ENCODE data around the gene OPA1. TPM values are rescaled to one million over a fixed set of nuclear protein-coding genes. Genes with fewer than 3 reads are reported as not detected.
"Not testable (repeated sequence)": the region's sequence is repeated elsewhere in the genome, so short reads cannot be mapped to it uniquely, and the experiment has no call there.

Gene OPA1
- total and polyA plus RNA-seq, 4 donors: 13.3 to 56.5 (median 40.1) TPM

DNA sequence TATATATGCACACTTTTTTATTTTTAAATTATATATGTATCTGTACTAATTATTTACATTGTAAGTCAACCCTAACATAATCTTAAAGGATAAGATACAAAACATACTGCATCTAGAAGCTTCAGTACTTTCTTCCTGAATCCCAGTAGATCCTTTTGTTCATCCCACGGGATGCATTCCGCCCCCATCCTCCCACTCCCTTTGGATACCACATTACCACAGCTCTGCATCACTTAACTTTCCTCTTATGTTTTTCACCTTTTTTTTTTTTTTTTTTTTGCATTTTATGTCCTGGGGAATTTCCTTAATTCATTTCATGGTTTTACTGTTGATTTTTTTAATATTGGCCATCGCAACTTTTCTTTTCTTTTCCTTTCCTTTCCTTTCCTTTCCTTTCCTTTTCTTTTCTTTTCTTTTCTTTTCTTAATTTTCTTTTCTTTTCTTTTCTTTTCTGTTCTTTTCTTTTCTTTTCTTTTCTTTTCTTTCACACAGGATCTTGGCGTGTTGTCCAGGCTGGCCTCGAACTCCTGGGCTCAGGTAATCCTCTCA, 3.0 kb downstream of the OPA1 start:
- DNase-seq (no peak), ATAC-seq (ENCODE audit: low FRiP score) (no peak)
- H3K27ac ChIP-seq (ENCODE audit: low read depth in 1 of 2, low read length in 2 of 2): no peak overlapping the region
- peaks cover 0 to 1% of the 10 kb centered on the region in 2 donors for H3K4me1 ChIP-seq (ENCODE audit: control insufficient read depth in 1 of 2, insufficient read depth in 2 of 2, low read length in 2 of 2)
- no peaks in the 10 kb centered on the region for H3K27me3 ChIP-seq (ENCODE audit: control insufficient read depth in 1 of 2, insufficient read depth in 2 of 2, low read length in 1 of 2)
- H3K36me3 ChIP-seq (ENCODE audit: control insufficient read depth in 1 of 2, insufficient read depth in 2 of 2, low read length in 1 of 2): peaks cover 0 to 4% of the 10 kb centered on the region in 2 donors
- no peaks in the 10 kb centered on the region for H3K9me3 ChIP-seq (ENCODE audit: control insufficient read depth, low read length)
- no peak overlapping the region for H3K4me3 ChIP-seq (ENCODE audit: low read length in 2 of 2)
- intact Hi-C loops (cut with DNase I): no loop called here
- 95 to 97% methylated on average over 5 of the region's 5 CpGs for WGBS, 2 donors

GRCh38 chr3:193598202-193598601, 5.2 kb downstream of the OPA1 start:
- peaks cover 0 to 4% of the 10 kb centered on the region in 2 donors for H3K4me1 ChIP-seq (ENCODE audit: control insufficient read depth in 1 of 2, insufficient read depth in 2 of 2, low read length in 2 of 2)
- intact Hi-C loops (cut with DNase I): no loop called here
- ATAC-seq (ENCODE audit: low FRiP score) (no peak), DNase-seq (no peak)
- H3K27me3 ChIP-seq (ENCODE audit: control insufficient read depth in 1 of 2, insufficient read depth in 2 of 2, low read length in 1 of 2): no peaks in the 10 kb centered on the region
- 93 to 95% methylated on average over 2 of the region's 2 CpGs for WGBS, 2 donors
- H3K36me3 ChIP-seq (ENCODE audit: control insufficient read depth in 1 of 2, insufficient read depth in 2 of 2, low read length in 1 of 2): peaks cover 0 to 4% of the 10 kb centered on the region in 2 donors
- no peak overlapping the region for H3K27ac ChIP-seq (ENCODE audit: low read depth in 1 of 2, low read length in 2 of 2)
- no peaks in the 10 kb centered on the region for H3K9me3 ChIP-seq (ENCODE audit: control insufficient read depth, low read length)
- no peak overlapping the region for H3K4me3 ChIP-seq (ENCODE audit: low read length in 2 of 2)

- 93 to 100% methylated on average over 1 of the region's 1 CpG for WGBS, 2 donors
- ATAC-seq (ENCODE audit: low FRiP score): no peak
These were observed 6.4 kb downstream of the OPA1 start for GRCh38 chr3:193599393-193599792.

GRCh38 chr3:193605876-193606275, 12.9 kb downstream of the OPA1 start:
- intact Hi-C loops (cut with DNase I): no loop called here
- Histone ChIP-seq H3K27me3 (ENCODE audit: control insufficient read depth in 1 of 2, insufficient read depth in 2 of 2, low read length in 1 of 2) (no peaks in the 10 kb centered on the region), H3K27ac (ENCODE audit: low read depth in 1 of 2, low read length in 2 of 2) (no peak overlapping the region), H3K4me1 (ENCODE audit: control insufficient read depth in 1 of 2, insufficient read depth in 2 of 2, low read length in 2 of 2) (peaks cover 2 to 4% of the 10 kb centered on the region in 2 donors), H3K9me3 (ENCODE audit: control insufficient read depth, low read length) (no peaks in the 10 kb centered on the region), H3K4me3 (ENCODE audit: low read length in 2 of 2) (no peak overlapping the region), H3K36me3 (ENCODE audit: control insufficient read depth in 1 of 2, insufficient read depth in 2 of 2, low read length in 1 of 2) (no peaks in the 10 kb centered on the region)
- DNase-seq: no peak
- WGBS, 2 donors: 58 to 61% methylated on average over 2 of the region's 2 CpGs
- no peak for ATAC-seq (ENCODE audit: low FRiP score)

More at GRCh38 chr3:193599393-193599792, 6.4 kb downstream of the OPA1 start:
- peaks cover 0 to 6% of the 10 kb centered on the region in 2 donors for H3K4me1 ChIP-seq (ENCODE audit: control insufficient read depth in 1 of 2, insufficient read depth in 2 of 2, low read length in 2 of 2)
- intact Hi-C loops (cut with DNase I): no loop called here
- no peak overlapping the region for H3K4me3 ChIP-seq (ENCODE audit: low read length in 2 of 2)
- peaks cover 0 to 4% of the 10 kb centered on the region in 2 donors for H3K36me3 ChIP-seq (ENCODE audit: control insufficient read depth in 1 of 2, insufficient read depth in 2 of 2, low read length in 1 of 2)
- H3K9me3 ChIP-seq (ENCODE audit: control insufficient read depth, low read length): no peaks in the 10 kb centered on the region
- H3K27ac ChIP-seq (ENCODE audit: low read depth in 1 of 2, low read length in 2 of 2): no peak overlapping the region
- no peaks in the 10 kb centered on the region for H3K27me3 ChIP-seq (ENCODE audit: control insufficient read depth in 1 of 2, insufficient read depth in 2 of 2, low read length in 1 of 2)
- DNase-seq: no peak

DNA sequence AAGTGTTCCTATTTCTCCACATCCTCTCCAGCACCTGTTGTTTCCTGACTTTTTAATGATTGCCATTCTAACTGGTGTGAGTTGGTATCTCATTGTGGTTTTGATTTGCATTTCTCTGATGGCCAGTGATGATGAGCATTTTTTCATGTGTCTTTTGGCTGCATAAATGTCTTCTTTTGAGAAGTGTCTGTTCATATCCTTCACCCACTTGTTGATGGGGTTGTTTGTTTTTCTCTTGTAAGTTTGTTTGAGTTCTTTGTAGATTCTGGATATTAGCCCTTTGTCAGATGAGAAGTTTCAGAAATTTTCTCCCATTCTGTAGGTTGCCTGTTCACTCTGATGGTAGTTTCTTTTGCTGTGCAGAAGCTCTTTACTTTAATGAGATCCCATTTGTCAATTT, 13.9 kb downstream of the OPA1 start:
- H3K9me3 ChIP-seq (ENCODE audit: control insufficient read depth, low read length); H3K36me3 ChIP-seq (ENCODE audit: control insufficient read depth in 1 of 2, insufficient read depth in 2 of 2, low read length in 1 of 2); DNase-seq; intact Hi-C loops (cut with DNase I); ATAC-seq (ENCODE audit: low FRiP score); H3K4me1 ChIP-seq (ENCODE audit: control insufficient read depth in 1 of 2, insufficient read depth in 2 of 2, low read length in 2 of 2); H3K4me3 ChIP-seq (ENCODE audit: low read length in 2 of 2); H3K27ac ChIP-seq (ENCODE audit: low read depth in 1 of 2, low read length in 2 of 2); H3K27me3 ChIP-seq (ENCODE audit: control insufficient read depth in 1 of 2, insufficient read depth in 2 of 2, low read length in 1 of 2): not testable (repeated sequence)

- ATAC-seq (ENCODE audit: low FRiP score): not testable (repeated sequence)
These were observed 17.5 kb downstream of the OPA1 start for GRCh38 chr3:193610516-193610915.

GRCh38 chr3:193614430-193614829, 21.4 kb downstream of the OPA1 start:
- no peaks in the 10 kb centered on the region for H3K36me3 ChIP-seq (ENCODE audit: control insufficient read depth in 1 of 2, insufficient read depth in 2 of 2, low read length in 1 of 2)
- no peak for DNase-seq
- H3K27me3 ChIP-seq (ENCODE audit: control insufficient read depth in 1 of 2, insufficient read depth in 2 of 2, low read length in 1 of 2): no peaks in the 10 kb centered on the region
- no peak overlapping the region for H3K4me3 ChIP-seq (ENCODE audit: low read length in 2 of 2)
- no peak for ATAC-seq (ENCODE audit: low FRiP score)
- no peak overlapping the region for H3K27ac ChIP-seq (ENCODE audit: low read depth in 1 of 2, low read length in 2 of 2)
- intact Hi-C loops (cut with DNase I): no loop called here
- 78 to 79% methylated on average over 2 of the region's 2 CpGs for WGBS, 2 donors
- H3K9me3 ChIP-seq (ENCODE audit: control insufficient read depth, low read length): no peaks in the 10 kb centered on the region
- H3K4me1 ChIP-seq (ENCODE audit: control insufficient read depth in 1 of 2, insufficient read depth in 2 of 2, low read length in 2 of 2): peaks cover 0 to 2% of the 10 kb centered on the region in 2 donors

More at GRCh38 chr3:193610516-193610915, 17.5 kb downstream of the OPA1 start:
- H3K4me1 ChIP-seq (ENCODE audit: control insufficient read depth in 1 of 2, insufficient read depth in 2 of 2, low read length in 2 of 2); H3K27me3 ChIP-seq (ENCODE audit: control insufficient read depth in 1 of 2, insufficient read depth in 2 of 2, low read length in 1 of 2); H3K36me3 ChIP-seq (ENCODE audit: control insufficient read depth in 1 of 2, insufficient read depth in 2 of 2, low read length in 1 of 2); H3K27ac ChIP-seq (ENCODE audit: low read depth in 1 of 2, low read length in 2 of 2); H3K4me3 ChIP-seq (ENCODE audit: low read length in 2 of 2); intact Hi-C loops (cut with DNase I); DNase-seq; H3K9me3 ChIP-seq (ENCODE audit: control insufficient read depth, low read length): not testable (repeated sequence)
- WGBS, 2 donors: 95 to 99% methylated on average over 10 to 11 of the region's 11 CpGs

DNA sequence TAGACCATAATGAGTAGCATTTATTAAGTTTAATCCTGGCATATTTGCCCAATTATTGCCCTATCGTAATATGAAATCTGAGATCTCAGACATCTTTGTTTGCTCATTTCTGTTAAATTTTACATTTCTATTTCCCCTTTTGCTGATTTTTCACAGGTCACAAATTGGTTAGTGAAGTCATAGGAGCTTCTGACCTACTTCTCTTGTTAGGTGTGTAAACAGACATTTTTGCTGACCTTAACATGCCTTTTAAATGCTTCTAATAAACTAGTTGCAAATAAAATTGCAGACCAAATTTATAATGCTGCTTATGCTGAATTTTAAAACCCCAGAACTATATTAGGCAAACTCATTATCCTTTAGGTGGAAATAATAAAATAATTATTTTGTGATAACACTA, 24.6 kb downstream of the OPA1 start:
- Histone ChIP-seq H3K27me3 (ENCODE audit: control insufficient read depth in 1 of 2, insufficient read depth in 2 of 2, low read length in 1 of 2) (no peaks in the 10 kb centered on the region), H3K4me1 (ENCODE audit: control insufficient read depth in 1 of 2, insufficient read depth in 2 of 2, low read length in 2 of 2) (peaks cover 0 to 2% of the 10 kb centered on the region in 2 donors), H3K9me3 (ENCODE audit: control insufficient read depth, low read length) (no peaks in the 10 kb centered on the region), H3K36me3 (ENCODE audit: control insufficient read depth in 1 of 2, insufficient read depth in 2 of 2, low read length in 1 of 2) (no peaks in the 10 kb centered on the region), H3K4me3 (ENCODE audit: low read length in 2 of 2) (no peak overlapping the region), H3K27ac (ENCODE audit: low read depth in 1 of 2, low read length in 2 of 2) (no peak overlapping the region)
- 97 to 98% methylated on average over 1 of the region's 1 CpG for WGBS, 2 donors
- ATAC-seq (ENCODE audit: low FRiP score) (no peak), DNase-seq (no peak)
- intact Hi-C loops (cut with DNase I): no loop called here

DNA sequence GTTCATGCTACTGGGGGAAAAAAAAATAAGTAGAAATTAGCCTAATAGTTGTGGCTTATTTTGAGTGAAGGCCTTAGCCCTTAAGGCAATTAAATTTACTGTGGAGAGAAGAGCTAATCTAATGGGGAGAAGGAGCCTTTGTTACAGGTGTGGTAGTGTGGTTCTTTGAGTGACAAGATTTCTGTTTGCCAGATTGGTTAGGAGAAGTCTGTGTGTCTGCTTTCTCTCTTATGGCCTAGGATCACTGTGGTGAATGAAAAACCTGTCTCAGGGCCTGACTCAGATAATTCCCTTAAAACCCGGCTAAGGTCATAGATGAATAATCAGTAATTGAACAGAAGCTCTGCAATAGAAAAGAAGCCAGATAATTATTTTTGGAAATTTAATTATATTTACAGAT, 27.0 kb downstream of the OPA1 start:
- Histone ChIP-seq H3K4me1 (ENCODE audit: control insufficient read depth in 1 of 2, insufficient read depth in 2 of 2, low read length in 2 of 2) (no peaks in the 10 kb centered on the region), H3K4me3 (ENCODE audit: low read length in 2 of 2) (no peak overlapping the region), H3K9me3 (ENCODE audit: control insufficient read depth, low read length) (no peaks in the 10 kb centered on the region), H3K36me3 (ENCODE audit: control insufficient read depth in 1 of 2, insufficient read depth in 2 of 2, low read length in 1 of 2) (no peaks in the 10 kb centered on the region), H3K27me3 (ENCODE audit: control insufficient read depth in 1 of 2, insufficient read depth in 2 of 2, low read length in 1 of 2) (no peaks in the 10 kb centered on the region), H3K27ac (ENCODE audit: low read depth in 1 of 2, low read length in 2 of 2) (no peak overlapping the region)
- WGBS, 2 donors: 91 to 95% methylated on average over 1 of the region's 1 CpG
- no peak for DNase-seq
- intact Hi-C loops (cut with DNase I): no loop called here
- no peak for ATAC-seq (ENCODE audit: low FRiP score)
